ENCODE data around the gene RALY.

The RALY gene

DNA sequence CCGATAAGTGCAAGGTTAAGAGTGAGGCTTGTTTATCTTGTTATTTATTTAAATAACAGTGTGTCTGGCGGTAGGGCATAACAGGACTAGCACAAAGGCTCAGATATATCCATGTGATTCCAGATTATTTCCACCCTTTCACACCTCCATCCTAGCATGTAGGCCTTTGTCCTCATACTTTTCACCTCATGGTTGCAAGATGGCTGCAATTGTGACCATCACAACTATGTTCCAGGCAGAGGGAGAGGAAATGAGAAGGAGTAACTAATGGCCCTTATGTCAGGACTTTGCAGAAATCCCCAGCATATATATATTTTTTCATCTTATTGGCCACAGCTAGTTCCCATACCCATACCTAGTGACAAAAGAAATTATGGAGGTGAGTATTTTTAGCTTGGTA lies 23.5 kb upstream of the RALY start:
- no peaks in the 10 kb centered on the region for H3K36me3 Mint-ChIP-seq (ENCODE audit: low read depth)
- H3K4me1 Mint-ChIP-seq = peaks cover 7% of the 10 kb centered on the region
- H3K27me3 Mint-ChIP-seq (ENCODE audit: low read depth) = no peaks in the 10 kb centered on the region
- no peak overlapping the region for H3K4me3 Mint-ChIP-seq
- peaks cover 7% of the 10 kb centered on the region for H3K9me3 Mint-ChIP-seq
- TF ChIP-seq CTCF (IDR thresholded peaks at IDR 0.05; ENCODE audit: unreplicated experiment in 3 of 3) = no peak
- H3K27ac Mint-ChIP-seq = no peak overlapping the region

DNA sequence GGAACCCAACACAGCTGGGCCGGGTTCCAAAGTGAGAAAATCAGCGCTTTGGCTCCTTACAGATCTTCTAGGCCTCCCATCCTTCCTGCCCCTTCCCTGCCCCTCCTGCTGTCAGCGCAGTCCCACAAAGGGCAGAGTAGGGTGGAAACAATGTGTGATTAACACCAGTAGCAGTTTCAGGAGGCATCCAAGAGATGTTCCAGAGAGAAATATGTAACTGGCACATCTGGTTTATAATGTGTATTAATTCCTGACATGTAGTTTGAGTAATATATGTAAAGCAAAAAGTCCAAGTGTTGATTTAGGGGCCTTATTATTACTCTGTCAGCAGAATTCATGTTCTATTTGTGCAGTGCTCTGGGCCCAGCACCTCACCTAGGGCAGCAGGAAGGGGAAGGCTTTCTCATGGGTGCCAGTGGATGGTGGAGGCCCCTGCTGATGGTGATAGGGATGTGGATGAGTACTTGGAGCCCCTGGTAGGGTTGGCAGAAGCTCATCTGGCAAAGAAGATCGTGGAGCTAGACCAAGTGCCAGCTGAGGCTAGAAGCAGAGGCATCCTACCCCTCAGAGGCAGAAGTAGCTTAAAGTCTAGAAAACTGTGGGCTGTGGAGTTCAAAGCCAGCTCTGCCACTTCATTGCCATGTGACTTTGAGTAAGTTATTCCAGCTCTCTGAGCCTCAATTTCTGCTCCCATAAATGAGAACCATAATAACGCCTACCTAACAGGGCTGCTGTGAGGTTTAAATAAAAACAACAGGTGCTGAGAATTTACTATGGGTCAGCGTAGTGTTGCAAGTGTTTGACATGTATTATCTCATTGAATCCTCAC lies 22.4 kb upstream of the RALY start:
- no peaks in the 10 kb centered on the region for H3K27me3 Mint-ChIP-seq (ENCODE audit: low read depth)

GRCh38 chr20:33976959-33977358 lies 16.8 kb upstream of the RALY start:
- Mint-ChIP-seq H3K36me3 (ENCODE audit: low read depth) (no peaks in the 10 kb centered on the region), H3K9me3 (peaks cover 5% of the 10 kb centered on the region), H3K27ac (no peak overlapping the region), H3K27me3 (ENCODE audit: low read depth) (peaks cover 13% of the 10 kb centered on the region), H3K4me3 (no peak overlapping the region), H3K4me1 (no peaks in the 10 kb centered on the region)
- TF ChIP-seq CTCF (IDR thresholded peaks at IDR 0.05; ENCODE audit: unreplicated experiment in 3 of 3) = no peak

More for the DNA sequence above, 22.4 kb upstream of the RALY start:
- no peak overlapping the region for H3K4me3 Mint-ChIP-seq
- TF ChIP-seq CTCF (IDR thresholded peaks at IDR 0.05; ENCODE audit: unreplicated experiment in 3 of 3) = no peak
- peaks cover 7% of the 10 kb centered on the region for H3K9me3 Mint-ChIP-seq
- H3K27ac Mint-ChIP-seq = no peak overlapping the region
- H3K36me3 Mint-ChIP-seq (ENCODE audit: low read depth) = no peaks in the 10 kb centered on the region
- no peaks in the 10 kb centered on the region for H3K4me1 Mint-ChIP-seq

DNA sequence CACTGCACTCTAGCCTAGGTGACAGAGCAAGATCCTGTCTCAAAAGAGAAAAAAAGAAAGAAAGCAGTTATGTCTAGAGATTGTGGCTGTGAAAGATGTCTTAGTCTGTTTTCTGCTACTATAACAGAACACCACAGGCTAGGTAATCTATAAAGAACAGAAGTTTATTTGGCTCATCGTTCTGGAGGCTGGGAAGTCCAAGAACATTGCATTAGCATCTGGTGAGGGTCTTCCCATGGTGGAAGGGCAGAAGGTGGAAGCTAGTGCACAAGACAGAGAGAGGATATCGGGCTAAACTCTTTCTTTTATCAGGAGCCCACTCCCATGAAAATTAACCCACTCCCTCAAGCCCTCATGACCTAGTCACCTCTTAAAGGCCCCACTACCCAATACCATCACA lies 16.2 kb upstream of the RALY start:
- no peak overlapping the region for H3K4me3 Mint-ChIP-seq
- H3K9me3 Mint-ChIP-seq = peaks cover 4% of the 10 kb centered on the region
- TF ChIP-seq CTCF (IDR thresholded peaks at IDR 0.05; ENCODE audit: unreplicated experiment in 3 of 3) = no peak
- H3K36me3 Mint-ChIP-seq (ENCODE audit: low read depth) = no peaks in the 10 kb centered on the region
- peaks cover 13% of the 10 kb centered on the region for H3K27me3 Mint-ChIP-seq (ENCODE audit: low read depth)
- no peak overlapping the region for H3K27ac Mint-ChIP-seq
- no peaks in the 10 kb centered on the region for H3K4me1 Mint-ChIP-seq

DNA sequence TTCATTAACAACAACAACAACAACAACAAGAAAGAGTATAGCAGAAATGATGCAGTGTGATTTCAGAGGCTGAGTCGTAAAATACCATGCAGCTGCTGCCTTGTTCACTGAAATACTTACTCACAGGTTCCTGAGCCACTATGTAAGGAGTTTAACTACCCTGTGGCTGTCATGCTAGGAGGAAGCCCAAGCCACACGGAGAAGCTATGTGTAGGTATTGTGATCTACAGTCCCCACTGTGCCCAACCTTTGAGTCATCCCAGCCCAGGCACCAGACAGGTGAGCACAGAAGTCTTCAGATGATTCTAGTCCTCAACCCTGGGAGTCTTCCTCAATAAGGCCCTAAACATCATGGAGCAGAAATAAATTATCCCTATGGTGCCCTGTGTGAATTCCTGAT lies 14.6 kb upstream of the RALY start:
- H3K9me3 Mint-ChIP-seq = no peaks in the 10 kb centered on the region
- no peaks in the 10 kb centered on the region for H3K36me3 Mint-ChIP-seq (ENCODE audit: low read depth)
- no peak overlapping the region for H3K27ac Mint-ChIP-seq
- H3K4me3 Mint-ChIP-seq = no peak overlapping the region
- H3K27me3 Mint-ChIP-seq (ENCODE audit: low read depth) = peaks cover 13% of the 10 kb centered on the region
- peaks cover 8% of the 10 kb centered on the region for H3K4me1 Mint-ChIP-seq
- TF ChIP-seq CTCF (IDR thresholded peaks at IDR 0.05; ENCODE audit: unreplicated experiment in 3 of 3) = no peak

- no peaks in the 10 kb centered on the region for H3K36me3 Mint-ChIP-seq (ENCODE audit: low read depth)
- peaks cover 8% of the 10 kb centered on the region for H3K4me1 Mint-ChIP-seq
- H3K9me3 Mint-ChIP-seq = no peaks in the 10 kb centered on the region
- H3K4me3 Mint-ChIP-seq = no peak overlapping the region
- peaks cover 13% of the 10 kb centered on the region for H3K27me3 Mint-ChIP-seq (ENCODE audit: low read depth)
- no peak for TF ChIP-seq CTCF (IDR thresholded peaks at IDR 0.05; ENCODE audit: unreplicated experiment in 3 of 3)
- H3K27ac Mint-ChIP-seq = no peak overlapping the region
These were observed 12.4 kb upstream of the RALY start for GRCh38 chr20:33981347-33981746.
